Right hindlimb (tissue), 1 donor: ENCODE measurements around the gene KIT.
"Not testable (repeated sequence)": the region's sequence is repeated elsewhere in the genome, so short reads cannot be mapped to it uniquely, and the experiment has no call there.

Experiments
- DNase-seq: peaks from one replicate; pipeline ENCODE4 v3.0.0-alpha.2; 2018

Gene KIT

GRCh38 chr4:54657551-54658251, at the start of gene KIT:
Gene KIT, plus strand, starts transcription at chr4:54657957. Its CDS starts 58 bp downstream, at chr4:54658015.
- DNase-seq: peak; percentile 77

- DNase-seq: no peak
Observed at GRCh38 chr4:54609310-54609709, 48.4 kb upstream of the KIT start.

GRCh38 chr4:54614149-54614548, 43.6 kb upstream of the KIT start:
- DNase-seq: no peak

- DNase-seq: no peak
Observed at GRCh38 chr4:54620773-54621172, 37.0 kb upstream of the KIT start.

- DNase-seq: no peak
Observed at GRCh38 chr4:54625391-54625790, 32.4 kb upstream of the KIT start.

- DNase-seq: no peak
Observed at GRCh38 chr4:54626113-54626512, 31.6 kb upstream of the KIT start.

GRCh38 chr4:54632537-54632936, 25.2 kb upstream of the KIT start:
- DNase-seq: no peak

GRCh38 chr4:54633102-54633740, 24.5 kb upstream of the KIT start:
- not testable (repeated sequence) for DNase-seq

- no peak for DNase-seq
Observed at GRCh38 chr4:54635318-54635717, 22.4 kb upstream of the KIT start.

- DNase-seq: no peak
Observed at GRCh38 chr4:54637325-54637724, 20.4 kb upstream of the KIT start.

GRCh38 chr4:54641101-54641500, 16.7 kb upstream of the KIT start:
- DNase-seq: not testable (repeated sequence)

GRCh38 chr4:54643172-54643571, 14.6 kb upstream of the KIT start:
- no peak for DNase-seq

- no peak for DNase-seq
Observed at GRCh38 chr4:54643958-54644751, 13.6 kb upstream of the KIT start.

- no peak for DNase-seq
Observed at GRCh38 chr4:54645830-54646229, 11.9 kb upstream of the KIT start.

GRCh38 chr4:54647070-54647469, 10.7 kb upstream of the KIT start:
- DNase-seq: no peak

GRCh38 chr4:54651050-54651449, 6.7 kb upstream of the KIT start:
- no peak for DNase-seq

GRCh38 chr4:54654753-54655152, 3.0 kb upstream of the KIT start:
- no peak for DNase-seq

GRCh38 chr4:54657185-54657550, 589 bp upstream of the KIT start:
- no peak for DNase-seq

- peak; percentile 67 for DNase-seq
Observed at GRCh38 chr4:54658252-54659093, 716 bp downstream of the KIT start.

GRCh38 chr4:54659313-54659712, 1.6 kb downstream of the KIT start:
- no peak for DNase-seq

- no peak for DNase-seq
Observed at GRCh38 chr4:54659749-54660535, 2.2 kb downstream of the KIT start.

GRCh38 chr4:54660591-54660990, 2.8 kb downstream of the KIT start:
- no peak for DNase-seq
